Measurements from ENCODE around the gene AICDA. TPM values are rescaled to one million over a fixed set of nuclear protein-coding genes. Genes with fewer than 3 reads are reported as not detected.
"Not testable (repeated sequence)": the region's sequence is repeated elsewhere in the genome, so short reads cannot be mapped to it uniquely, and the experiment has no call there.

Gene AICDA
- total and polyA plus RNA-seq, 10 of the 15 experiments (the other 5 are each of a cell fraction or from before 2014, with no cell fraction given) = 9.4 to 24.9 (median 16.6) TPM

GRCh38 chr12:8589679-8590078 is 23.0 kb downstream of the AICDA start:
- peaks cover 3% of the 10 kb centered on the region; the same call in 1 of the 2 replicates for H3K4me1 ChIP-seq (ENCODE audit: control insufficient read depth, insufficient read depth, low read length)
- ChIA-PET POLR2A (no interaction called here), RAD21 (ENCODE audit: unreplicated experiment) (interaction anchor here (1.3 to 4.6 kb wide), 3 partner anchors 21 to 68 kb away, joined by 4 to 19 read pairs (median 19); no protein-coding TSS in a partner anchor), CTCF (interaction anchor here (1.5 to 8.5 kb wide), 4 partner anchors 11 to 92 kb away, joined by 3 to 60 read pairs (median 28); partner anchors contain the start of gene AICDA), SMC1A (ENCODE audit: uncharacterized antibody, unreplicated experiment) (interaction anchor here (1.2 to 2.5 kb wide), 4 partner anchors 12 to 39 kb away, joined by 3 to 23 read pairs (median 3); no protein-coding TSS in a partner anchor)
- H3K9ac ChIP-seq (ENCODE audit: control insufficient read depth, insufficient read depth, low read length) = no peak overlapping the region
- H4K20me1 ChIP-seq (ENCODE audit: control insufficient read depth, insufficient read depth) = no peaks in the 10 kb centered on the region
- no TSS peak for BruUV-seq (replicated peaks)
- no peak overlapping the region for H2AFZ ChIP-seq (ENCODE audit: control insufficient read depth, low read depth, low read length)
- no peak for DNase-seq (ENCODE audit: low read depth, low spot score)
- no peak for FAIRE-seq
- no peaks in the 10 kb centered on the region for H3K36me3 ChIP-seq (ENCODE audit: control insufficient read depth in 2 of 2, insufficient read depth in 2 of 2, low read length in 1 of 2)
- no peak for ATAC-seq
- WGBS (ENCODE audit: insufficient coverage, insufficient replicate concordance, low lambda C conversion rate, missing lambda C conversion rate) = 91% methylated on average over 7 of the region's 7 CpGs
- no peak overlapping the region for H3K4me2 ChIP-seq (ENCODE audit: control insufficient read depth, insufficient read depth)
- H3K79me2 ChIP-seq (ENCODE audit: control insufficient read depth, insufficient read depth, low read length) = no peaks in the 10 kb centered on the region
- no peaks in the 10 kb centered on the region for H3K27me3 ChIP-seq (replicated peaks in 1 of 2; ENCODE audit: control insufficient read depth in 2 of 2, insufficient read depth in 2 of 2, low read length in 1 of 2)
- in situ Hi-C loops (cut with MboI) (no loop called here), intact Hi-C loops (cut with micrococcal nuclease; ENCODE audit: unreplicated experiment) (no loop called here)
- H3K4me3 ChIP-seq = no peak overlapping the region
- H3K9me3 ChIP-seq (replicated peaks; ENCODE audit: control insufficient read depth, insufficient read depth, low read length) = no peaks in the 10 kb centered on the region
- H3K27ac ChIP-seq (ENCODE audit: control insufficient read depth, insufficient read depth) = no peak overlapping the region
- TF ChIP-seq SUPT20H (IDR thresholded peaks at IDR 0.05; ENCODE audit: borderline replicate concordance, control insufficient read depth, low read depth, low read length) (no peak), POLR2AphosphoS5 (IDR thresholded peaks at IDR 0.05; ENCODE audit: low read length) (no peak), MXI1 (IDR thresholded peaks at IDR 0.05; ENCODE audit: low read depth, low read length) (no peak), REST (IDR thresholded peaks at IDR 0.05; ENCODE audit: low read depth, low read length) (no peak), CEBPB (IDR thresholded peaks at IDR 0.05; ENCODE audit: borderline replicate concordance in 1 of 2, low read depth in 2 of 2, low read length in 2 of 2) (no peak), ZNF687 (IDR thresholded peaks at IDR 0.05) (no peak), GABPA (IDR thresholded peaks at IDR 0.05; ENCODE audit: low read depth) (no peak), MYB (IDR thresholded peaks at IDR 0.05; ENCODE audit: borderline replicate concordance, low read depth, low read length) (no peak), IKZF1 (conservative IDR thresholded peaks at IDR 0.05) (no peak)

GRCh38 chr12:8584478-8584877 is 28.2 kb downstream of the AICDA start:
- RAD21 ChIA-PET (ENCODE audit: unreplicated experiment); H4K20me1 ChIP-seq (ENCODE audit: control insufficient read depth, insufficient read depth): not testable (repeated sequence)
- CTCF ChIA-PET = interaction anchor here (0.9 to 1.0 kb wide), 2 partner anchors 27 to 86 kb away, joined by 3 read pairs; partner anchors contain the start of gene AICDA

More at GRCh38 chr12:8584478-8584877, 28.2 kb downstream of the AICDA start:
- H3K27me3 ChIP-seq (replicated peaks in 1 of 2; ENCODE audit: control insufficient read depth in 2 of 2, insufficient read depth in 2 of 2, low read length in 1 of 2); H3K36me3 ChIP-seq (ENCODE audit: control insufficient read depth in 2 of 2, insufficient read depth in 2 of 2, low read length in 1 of 2); H3K4me2 ChIP-seq (ENCODE audit: control insufficient read depth, insufficient read depth); H3K9me3 ChIP-seq (replicated peaks; ENCODE audit: control insufficient read depth, insufficient read depth, low read length); FAIRE-seq; H3K4me3 ChIP-seq; BruUV-seq (replicated peaks); H3K4me1 ChIP-seq (ENCODE audit: control insufficient read depth, insufficient read depth, low read length); intact Hi-C loops (cut with micrococcal nuclease; ENCODE audit: unreplicated experiment); ATAC-seq; H3K9ac ChIP-seq (ENCODE audit: control insufficient read depth, insufficient read depth, low read length); H3K27ac ChIP-seq (ENCODE audit: control insufficient read depth, insufficient read depth); H3K79me2 ChIP-seq (ENCODE audit: control insufficient read depth, insufficient read depth, low read length); H2AFZ ChIP-seq (ENCODE audit: control insufficient read depth, low read depth, low read length); in situ Hi-C loops (cut with MboI); POLR2A ChIA-PET; DNase-seq (ENCODE audit: low read depth, low spot score): not testable (repeated sequence)
- SMC1A ChIA-PET (ENCODE audit: uncharacterized antibody, unreplicated experiment) = interaction anchor here (0.9 to 1.0 kb wide), 2 partner anchors 25 to 40 kb away, joined by 3 to 4 read pairs; no protein-coding TSS in a partner anchor
- 88% methylated on average over 13 of the region's 13 CpGs for WGBS (ENCODE audit: insufficient coverage, insufficient replicate concordance, low lambda C conversion rate, missing lambda C conversion rate)

Data from GM12878 (cell line).